Stimulated activated naive CD4-positive, alpha-beta T cell (primary cell): Measurements from ENCODE around the gene CD58.

Experiments
- DNase-seq, 6 experiments: peaks; one replicate each; lab custom pipeline; 2025; lab: John Stamatoyannopoulos, UW

The CD58 gene

DNA sequence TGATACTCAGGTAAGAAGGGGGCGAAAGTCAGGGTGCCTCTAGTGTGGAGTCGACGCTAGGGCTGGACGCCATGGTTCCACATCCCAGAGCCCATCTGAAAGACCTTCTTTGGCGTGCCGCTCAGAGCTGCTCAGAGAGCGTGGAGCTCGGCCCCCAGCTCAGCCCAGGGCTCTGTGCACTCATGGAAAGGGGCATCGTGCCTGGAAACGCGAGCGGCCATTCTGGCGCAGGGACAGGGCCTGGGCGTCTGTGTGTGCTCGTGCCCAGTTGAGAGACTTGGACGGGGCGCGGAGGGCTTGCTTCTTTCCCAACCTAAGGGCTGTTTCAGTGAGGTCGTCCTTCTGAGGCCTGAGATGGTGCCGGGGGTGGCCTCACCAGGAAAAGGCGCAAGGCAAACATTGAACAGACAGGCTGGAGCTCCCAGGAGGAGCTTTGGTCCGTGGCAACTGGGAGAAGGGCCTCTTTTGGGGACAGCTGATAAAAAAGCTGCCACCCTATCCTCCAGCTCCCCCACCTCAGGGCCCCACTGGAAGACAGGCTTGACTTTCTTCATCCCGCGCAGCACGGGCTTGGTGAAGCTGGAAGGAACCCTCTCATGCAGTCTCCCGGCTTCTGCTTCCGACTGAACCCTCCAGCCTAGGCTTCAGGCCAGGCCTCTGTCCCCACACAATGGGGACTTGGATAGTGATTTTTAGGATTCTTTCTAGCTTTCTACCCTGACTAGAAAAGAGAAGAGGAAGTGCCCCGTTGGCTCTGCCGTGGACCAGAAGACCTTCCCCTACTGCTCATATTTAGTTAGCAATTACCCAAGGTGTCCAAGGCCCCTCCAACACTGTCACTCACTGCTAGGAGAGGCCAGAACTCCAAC is 77.1 kb downstream of the CD58 start:
- no peak for DNase-seq

DNA sequence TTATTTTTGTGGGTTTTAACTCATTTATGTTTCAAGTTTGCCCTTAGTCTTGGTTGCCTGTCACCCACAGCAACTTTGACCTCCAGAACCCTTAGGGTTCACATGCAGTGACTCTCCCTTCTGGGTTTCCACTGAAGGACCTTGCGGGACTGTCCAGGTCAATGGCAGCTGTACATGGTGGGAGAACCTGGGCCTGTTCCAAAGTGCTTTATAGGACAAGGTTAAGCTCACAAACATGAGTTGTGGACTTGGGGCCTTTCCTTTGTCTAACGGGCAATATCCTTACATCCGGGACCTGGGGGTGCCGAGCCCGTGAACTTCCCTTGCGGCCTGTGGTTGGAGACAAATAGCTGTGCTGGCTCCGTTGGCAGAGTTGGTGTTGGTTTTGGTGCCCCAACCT is 77.8 kb downstream of the CD58 start:
- no peak for DNase-seq

GRCh38 chr1:116492358-116492811 is 78.4 kb downstream of the CD58 start:
- no peak for DNase-seq

- DNase-seq: no peak
These were observed 79.0 kb downstream of the CD58 start for GRCh38 chr1:116491700-116492357.

- DNase-seq: no peak
These were observed 80.2 kb downstream of the CD58 start for GRCh38 chr1:116490588-116490987.

DNA sequence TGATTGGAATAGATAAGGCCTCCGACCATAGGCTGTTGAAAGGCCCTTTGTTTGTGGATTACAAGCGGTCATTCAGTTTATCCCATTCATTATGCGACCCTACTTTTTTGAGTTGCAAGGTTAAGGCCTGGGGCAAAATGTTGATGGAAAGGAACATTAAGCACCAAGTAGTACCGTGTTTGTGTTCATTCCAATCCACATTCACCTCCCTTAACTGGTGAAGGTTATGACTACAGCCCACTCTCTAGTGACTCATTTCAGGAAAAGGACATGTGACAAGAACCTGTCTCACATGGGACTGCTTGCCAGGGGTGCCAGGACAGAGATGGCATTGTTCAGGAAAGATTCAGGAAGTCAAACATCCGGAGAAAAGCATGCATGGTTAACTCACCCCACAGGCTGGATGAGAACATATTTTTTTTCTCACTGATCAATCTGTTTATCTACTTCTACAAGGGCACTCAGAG is 81.6 kb downstream of the CD58 start:
- no peak for DNase-seq

DNA sequence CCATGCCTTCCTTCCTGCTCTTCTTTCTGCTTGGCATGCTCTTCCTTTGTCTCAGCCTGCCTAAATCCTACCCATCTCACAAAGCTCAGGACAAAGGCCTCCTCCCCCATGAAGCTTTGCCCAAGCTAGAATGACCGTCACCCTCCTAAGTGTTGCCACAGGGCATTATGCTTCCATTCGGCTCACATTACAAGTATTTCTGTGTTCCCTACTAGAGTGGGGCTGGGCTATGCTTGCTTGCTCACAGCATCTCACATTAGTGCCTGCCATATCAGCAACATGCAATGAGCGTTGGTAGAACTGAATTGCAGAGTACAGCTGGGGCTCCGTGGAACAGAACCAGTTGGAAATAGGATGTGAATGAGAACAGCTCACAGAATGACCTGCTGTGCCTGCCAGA is 82.8 kb downstream of the CD58 start:
- no peak for DNase-seq

- DNase-seq: no peak
These were observed 83.2 kb downstream of the CD58 start for GRCh38 chr1:116487583-116487982.

GRCh38 chr1:116487031-116487430 is 83.8 kb downstream of the CD58 start:
- DNase-seq: no peak

GRCh38 chr1:116486424-116486823 is 84.4 kb downstream of the CD58 start:
- no peak for DNase-seq

- DNase-seq: no peak
These were observed 84.8 kb downstream of the CD58 start for GRCh38 chr1:116485976-116486375.

- DNase-seq: peak; percentile 48 to 85 (median 80)
These were observed 85.6 kb downstream of the CD58 start for GRCh38 chr1:116485071-116485735.

- peak in 1 of 6 experiments; percentile 0 for DNase-seq
These were observed 87.1 kb downstream of the CD58 start for GRCh38 chr1:116483481-116484309.

DNA sequence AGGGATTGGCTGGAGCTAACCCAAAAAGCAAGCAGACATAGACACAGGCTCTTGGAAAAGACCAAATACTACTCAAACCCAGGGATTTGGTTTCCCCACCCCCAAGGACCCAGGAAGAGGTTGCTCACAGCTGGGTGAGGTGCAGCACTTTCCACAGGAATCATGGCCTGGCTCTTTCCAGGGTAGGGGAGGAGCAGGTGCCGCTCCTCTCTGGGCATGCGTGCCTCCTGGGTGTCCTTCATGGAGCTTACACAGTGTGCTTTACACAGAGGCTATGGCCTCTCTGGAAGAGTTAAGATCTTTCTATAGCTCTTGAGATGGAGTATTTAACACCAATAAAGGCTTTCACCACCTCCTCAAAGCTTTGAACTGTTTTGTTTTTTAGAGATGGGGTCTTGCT is 88.3 kb downstream of the CD58 start:
- no peak for DNase-seq

- peak in 1 of 6 experiments; percentile 0 for DNase-seq
These were observed 88.9 kb downstream of the CD58 start for GRCh38 chr1:116481934-116482333.

DNA sequence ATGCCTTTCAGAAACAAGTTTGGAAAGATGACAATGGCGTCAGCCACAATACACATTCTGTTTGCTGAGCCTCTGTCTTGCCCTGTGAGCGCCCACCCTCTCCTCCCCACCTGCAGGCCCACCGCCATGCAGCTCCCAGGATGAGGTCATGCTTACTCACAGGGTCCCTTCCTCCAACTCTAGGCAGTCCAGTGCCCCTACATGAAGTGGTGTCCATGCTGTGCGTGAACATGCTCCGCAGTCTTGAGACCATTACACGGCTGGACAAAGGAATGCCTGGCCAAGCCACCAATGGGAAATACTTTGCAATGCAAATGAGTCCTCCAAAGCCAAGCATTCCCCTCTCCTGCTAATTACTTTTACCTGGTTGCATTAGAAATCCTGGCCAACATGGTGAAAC is 92.2 kb downstream of the CD58 start:
- DNase-seq: no peak

DNA sequence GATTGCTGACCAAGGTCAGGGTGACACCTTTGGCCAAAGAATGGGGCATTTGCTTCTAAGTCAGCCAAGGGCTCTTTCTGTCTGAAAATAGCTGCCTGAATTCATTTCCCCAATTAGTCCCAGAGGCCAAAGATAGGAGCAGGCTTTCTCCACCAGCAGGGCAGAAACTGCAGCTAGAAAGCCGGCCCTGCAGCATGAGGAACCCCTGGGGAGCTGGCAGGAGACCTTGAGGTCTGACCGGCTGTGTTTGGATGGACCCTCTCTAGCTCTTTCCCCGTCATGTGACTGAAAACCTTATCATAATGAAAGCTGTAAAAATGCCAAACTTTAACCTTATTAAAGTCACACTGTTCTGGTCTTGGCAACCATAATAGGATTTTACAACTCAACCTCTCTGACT is 93.4 kb downstream of the CD58 start:
- no peak for DNase-seq

DNA sequence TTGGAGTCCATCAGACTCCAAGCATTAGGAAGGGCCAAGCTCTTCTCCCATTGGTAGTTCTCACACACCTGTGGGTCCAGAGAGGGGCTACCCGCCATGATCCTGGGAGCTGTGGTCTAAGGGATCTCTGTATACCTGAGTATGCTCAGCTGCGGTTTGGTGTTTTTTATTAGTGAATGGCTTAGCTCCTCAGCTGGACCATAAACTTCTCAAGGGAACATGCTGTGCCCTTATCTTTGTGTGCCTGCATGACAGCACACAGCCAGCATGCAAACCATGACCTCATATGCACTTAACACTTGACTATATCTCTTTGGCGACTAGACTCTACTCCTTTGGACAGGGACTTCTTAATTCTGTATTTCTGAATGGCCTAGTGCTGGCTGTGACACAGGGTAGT is 94.5 kb downstream of the CD58 start:
- DNase-seq: no peak

DNA sequence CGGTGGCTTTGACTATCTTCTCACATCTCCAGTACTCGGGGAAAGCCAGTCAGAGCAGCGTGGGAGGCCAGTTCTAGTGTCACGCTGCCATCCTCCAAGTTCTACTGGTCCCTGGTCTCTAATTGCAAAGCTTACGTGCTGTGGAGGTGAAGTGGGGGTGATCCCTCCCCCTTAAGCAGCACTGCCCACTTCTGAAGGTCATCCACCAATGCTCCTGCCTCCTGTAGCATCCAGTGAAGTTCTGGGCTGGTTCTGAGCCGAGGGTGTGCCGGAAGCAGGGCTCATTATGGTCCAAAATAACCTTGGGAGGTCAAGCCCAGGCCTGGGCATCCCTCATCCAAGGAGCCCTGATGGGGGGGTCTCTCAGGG is 95.0 kb downstream of the CD58 start:
- no peak for DNase-seq

DNA sequence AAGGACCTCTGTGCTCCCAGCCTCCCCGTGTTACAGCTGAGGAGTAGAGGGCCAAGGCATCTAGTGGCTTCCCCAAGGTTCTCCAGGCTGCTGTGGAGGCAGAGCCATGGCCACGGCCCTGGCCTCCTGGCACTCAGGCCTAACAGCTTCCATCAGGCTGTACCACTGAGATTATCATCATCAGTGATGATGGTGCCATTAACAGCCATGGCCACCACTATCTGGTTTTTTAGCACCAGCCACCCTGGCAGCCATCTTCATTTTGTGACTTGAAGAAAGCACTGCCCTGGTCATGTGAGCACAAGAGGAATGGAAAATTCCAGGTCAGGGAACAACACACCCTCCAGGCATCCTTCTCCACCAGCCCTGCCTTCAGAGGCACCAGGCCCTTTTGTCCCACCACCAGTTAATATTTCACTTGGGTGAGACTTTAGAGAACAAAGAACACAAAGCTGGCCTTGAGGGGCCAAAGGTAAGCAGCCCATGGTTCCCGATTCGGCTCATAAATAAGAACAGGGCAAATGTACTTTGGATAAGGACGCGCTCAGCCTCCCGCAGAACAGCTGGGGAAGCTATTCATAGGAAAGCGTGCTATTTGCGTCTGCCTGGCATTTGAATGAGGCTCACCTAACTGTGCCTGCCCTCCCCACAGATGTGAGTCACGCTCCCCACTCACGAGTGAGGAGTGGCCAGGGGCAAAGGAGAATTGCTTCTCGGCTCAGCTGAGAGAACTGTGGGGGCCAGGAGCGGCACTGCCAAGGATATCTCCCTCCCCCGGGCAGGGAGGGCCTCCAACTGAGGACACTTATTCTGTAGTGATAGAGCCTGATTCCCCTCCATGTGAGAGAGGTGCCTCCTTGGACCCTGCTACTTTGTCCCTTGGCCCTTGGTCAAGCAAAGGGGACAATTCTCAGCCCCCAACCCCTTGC is 95.6 kb downstream of the CD58 start:
- no peak for DNase-seq
